Measurements from ENCODE around the gene MRPL54.
"Not testable (repeated sequence)": the region's sequence is repeated elsewhere in the genome, so short reads cannot be mapped to it uniquely, and the experiment has no call there.

MRPL54 gene

DNA sequence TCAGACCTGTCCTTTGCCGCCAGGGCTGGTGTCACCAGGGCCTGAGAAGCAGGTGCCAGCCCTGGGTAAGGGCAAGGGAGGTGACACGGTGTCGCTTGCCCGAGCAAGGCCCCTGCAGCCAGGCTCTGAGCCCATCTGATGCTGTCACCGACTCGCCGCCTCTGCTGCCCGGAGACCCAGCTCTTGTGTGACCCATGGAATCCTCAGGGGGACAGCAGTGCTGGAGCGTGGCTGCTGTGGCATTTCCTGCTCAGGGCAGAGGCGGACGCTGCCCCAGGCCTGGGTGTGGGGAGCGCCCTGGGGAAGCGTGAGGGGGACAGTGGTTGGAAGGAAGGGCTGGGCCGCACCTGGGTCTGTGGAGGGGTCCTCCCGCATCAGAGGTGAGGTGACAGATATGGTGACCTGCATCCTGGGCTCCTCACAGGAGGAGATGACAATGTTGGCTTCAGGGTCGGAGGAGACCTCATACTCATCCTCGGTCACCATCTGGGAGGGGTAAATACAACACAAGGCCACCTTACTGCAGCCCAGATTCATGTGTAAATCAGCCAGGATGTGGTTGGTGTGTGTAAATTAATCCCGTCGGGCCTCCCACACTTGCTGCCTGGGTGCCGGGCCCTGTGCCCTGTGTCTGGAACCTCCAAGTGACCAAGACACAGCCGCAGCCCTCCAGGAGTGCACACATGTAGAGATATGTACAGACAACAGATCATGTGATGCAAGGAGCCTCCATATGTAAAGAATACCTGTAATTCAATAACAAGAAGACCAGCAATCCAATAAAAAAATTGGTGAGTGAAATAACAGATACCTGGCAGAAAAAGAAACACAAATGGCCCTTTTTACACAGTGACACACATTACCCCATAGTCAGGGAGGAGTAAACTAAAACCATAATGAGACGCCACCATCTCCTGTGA is 51.3 kb downstream of the MRPL54 start:
- DNase-seq (ENCODE audit: low spot score), result no peak

DNA sequence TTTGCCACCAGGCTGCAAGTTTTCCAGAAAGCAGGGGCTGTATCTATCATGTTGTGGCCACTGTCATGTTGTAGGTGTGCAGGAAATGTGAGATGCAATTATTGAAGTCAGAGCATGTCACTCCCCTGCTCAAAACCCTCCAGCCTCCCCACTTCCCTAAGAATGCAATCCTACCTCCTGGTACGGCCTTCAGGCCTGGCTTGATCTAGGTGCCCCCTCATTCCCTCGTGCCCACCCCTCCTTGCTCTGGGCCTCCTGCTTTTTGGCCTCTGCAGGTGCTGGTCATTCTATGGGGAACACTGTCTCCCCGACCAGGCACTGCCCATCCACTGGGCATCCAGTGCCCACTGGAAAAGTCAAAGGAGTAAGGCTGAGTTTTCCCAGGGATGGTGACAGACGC is 52.2 kb downstream of the MRPL54 start:
- no peak for DNase-seq (ENCODE audit: low spot score)

DNA sequence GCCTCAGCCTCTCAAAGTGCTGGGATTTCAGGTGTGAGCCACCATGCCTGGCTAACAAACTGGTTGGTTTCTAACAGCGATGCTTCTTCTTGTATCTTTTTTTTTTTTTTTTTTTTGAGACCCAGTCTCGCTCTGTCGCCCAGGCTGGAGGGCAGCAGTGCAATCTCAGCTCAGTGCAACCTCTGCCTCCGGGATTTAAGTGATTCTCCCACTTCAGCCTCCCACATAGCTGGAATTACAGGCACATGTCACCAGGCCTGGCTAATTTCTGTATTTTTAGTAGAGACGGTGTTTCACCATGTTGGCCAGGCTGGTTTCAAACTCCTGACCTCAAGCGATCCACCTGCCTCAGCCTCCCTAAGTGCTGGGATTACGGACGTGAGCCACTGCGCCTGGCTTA is 53.7 kb downstream of the MRPL54 start:
- DNase-seq (ENCODE audit: low spot score), result not testable (repeated sequence)

DNA sequence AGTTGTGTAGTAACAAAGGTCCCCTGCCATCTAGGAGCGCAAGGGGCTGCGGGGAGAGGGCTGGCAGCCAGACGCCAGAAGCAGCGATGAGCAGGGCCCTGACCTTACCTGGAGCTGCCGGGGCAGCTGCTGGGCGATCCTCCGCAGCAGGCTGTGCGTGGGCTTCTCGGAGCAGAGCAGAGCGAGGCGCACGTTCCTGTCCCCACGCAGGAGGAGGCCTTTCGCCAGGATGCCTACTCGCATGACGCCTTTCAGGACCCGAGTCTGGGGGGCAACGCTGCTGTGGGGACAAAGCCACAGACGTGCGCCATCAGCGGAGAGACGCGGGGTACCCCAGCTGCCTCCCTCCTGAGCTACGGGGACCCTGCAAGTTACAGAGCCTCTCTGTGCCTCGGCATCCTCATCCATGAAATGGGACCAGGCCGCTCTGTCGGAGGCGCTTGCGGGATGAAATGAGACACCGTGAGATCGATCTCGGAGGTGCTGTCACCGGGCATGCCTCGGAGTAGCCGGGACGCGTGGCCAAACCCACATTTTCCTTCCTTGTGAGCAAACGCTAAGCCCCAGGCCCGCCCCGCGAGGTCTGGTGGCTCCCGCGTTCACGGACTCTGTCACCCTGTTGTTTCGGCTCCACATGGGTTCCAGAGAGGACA is 54.2 kb downstream of the MRPL54 start:
- no peak for DNase-seq (ENCODE audit: low spot score)
